Stomach (tissue), 9 donors: ENCODE measurements around the gene C15orf39. TPM values are rescaled to one million over a fixed set of nuclear protein-coding genes. Genes with fewer than 3 reads are reported as not detected.

Experiments
- DNase-seq, 2 donors: peaks; one replicate each; pipeline versions ENCODE4 v3.0.0 to v3.0.0-alpha.2; 2013 to 2019
- H3K27ac ChIP-seq, 5 donors: fragments of 200-600 bp in 4 of 5; sonication (generic) in 4 of 5; one replicate each; pipeline ENCODE4 v1.5.1; 2013 to 2019; ENCODE audit warnings: mild to moderate bottlenecking in 1 of 5, moderate library complexity in 1 of 5
- H3K27me3 ChIP-seq, 3 donors: fragments of 200-600 bp; sonication (generic); one replicate each; pipeline ENCODE4 v1.5.1; 2017 to 2019; ENCODE audit warnings: mixed run types in 1 of 3
- H3K36me3 ChIP-seq, 4 donors: fragments of 200-600 bp; sonication (generic); 1 replicate in 3 of 4; 2 replicates in 1 of 4; pipeline ENCODE4 v1.5.1; 2016 to 2019
- H3K4me1 ChIP-seq, 4 donors: fragments of 200-600 bp; sonication (generic); one replicate each; pipeline ENCODE4 v1.5.1; 2016 to 2019
- H3K4me3 ChIP-seq, 4 donors: fragments of 200-600 bp; sonication (generic) in 3 of 4; one replicate each; pipeline ENCODE4 v1.5.1; 2016 to 2019; ENCODE audit warnings: mild to moderate bottlenecking in 1 of 4
- H3K9me3 ChIP-seq, 4 donors: fragments of 200-600 bp; sonication (generic); one replicate each; pipeline ENCODE4 v1.5.1; 2016 to 2019
- EP300 ChIP-seq: sonication (generic); formaldehyde crosslinking; IDR thresholded peaks from one replicate; pipeline ENCODE4 v1.6.1; 2017; ENCODE audit warnings: antibody characterized with exemption
- POLR2A ChIP-seq, 4 donors: fragments of 450-650 bp; IDR thresholded peaks; one replicate each; pipeline ENCODE4 v1.6.1; 2016; ENCODE audit warnings: antibody characterized with exemption in 4 of 4, control low read depth in 2 of 4, mild to moderate bottlenecking in 1 of 4, moderate library complexity in 1 of 4
- POLR2AphosphoS5 ChIP-seq, 3 donors: sonication (generic); formaldehyde crosslinking; IDR thresholded peaks; one replicate each; pipeline ENCODE4 v1.6.1; 2016; ENCODE audit warnings: antibody characterized with exemption in 3 of 3
- WGBS, 5 donors: extraction: QIAGEN DNeasy Blood & Tissue Kit in 3 of 5; methylation state at CpG; one replicate each; pipeline versions ENCODE4 v1.1.5 to v1.1.7; 2013 to 2018; 5-methylcytosine and 5-hydroxymethylcytosine counted together
- intact Hi-C: fragments of 100-400 bp; cut with DNase I; formaldehyde crosslinking; loops from one replicate; pipeline ENCODE4 v1.15.1; 2023; ENCODE audit warnings: low total_unique reads
- polyA plus RNA-seq, 3 donors: library from polyadenylated mRNA; stranded (reverse); fragments of 200-250 nt; gene quantifications; one replicate each; pipeline ENCODE4 v1.2.3, GENCODE V29; 2013
- total RNA-seq, 5 donors: library from RNA; depleted of rRNA; stranded (reverse); fragments of >200 nt; gene quantifications; one replicate each; pipeline versions ENCODE4 v1.1.0 to v1.2.3, GENCODE V29; 2014 to 2016
- TF ChIP-seq, protein P1 (sequence below), 7 experiments: fragments of 450-650 bp in 4 of 7; fragments of 200-600 bp in 3 of 7; sonication (generic) in 3 of 7; IDR thresholded peaks; one replicate each; pipeline ENCODE4 v1.5.1; 2016 to 2019; ENCODE audit warnings: antibody characterized with exemption in 7 of 7, control low read depth in 2 of 7, mild to moderate bottlenecking in 1 of 7
- donor health status: healthy with polysubstance abuse.
- donor health status: Bipolar disorder and iron deficiency.
- donor health status: healthy.

Gene C15orf39
- total and polyA plus RNA-seq, 8 donors, result 3.1 to 29.1 (median 11.1) TPM

DNA sequence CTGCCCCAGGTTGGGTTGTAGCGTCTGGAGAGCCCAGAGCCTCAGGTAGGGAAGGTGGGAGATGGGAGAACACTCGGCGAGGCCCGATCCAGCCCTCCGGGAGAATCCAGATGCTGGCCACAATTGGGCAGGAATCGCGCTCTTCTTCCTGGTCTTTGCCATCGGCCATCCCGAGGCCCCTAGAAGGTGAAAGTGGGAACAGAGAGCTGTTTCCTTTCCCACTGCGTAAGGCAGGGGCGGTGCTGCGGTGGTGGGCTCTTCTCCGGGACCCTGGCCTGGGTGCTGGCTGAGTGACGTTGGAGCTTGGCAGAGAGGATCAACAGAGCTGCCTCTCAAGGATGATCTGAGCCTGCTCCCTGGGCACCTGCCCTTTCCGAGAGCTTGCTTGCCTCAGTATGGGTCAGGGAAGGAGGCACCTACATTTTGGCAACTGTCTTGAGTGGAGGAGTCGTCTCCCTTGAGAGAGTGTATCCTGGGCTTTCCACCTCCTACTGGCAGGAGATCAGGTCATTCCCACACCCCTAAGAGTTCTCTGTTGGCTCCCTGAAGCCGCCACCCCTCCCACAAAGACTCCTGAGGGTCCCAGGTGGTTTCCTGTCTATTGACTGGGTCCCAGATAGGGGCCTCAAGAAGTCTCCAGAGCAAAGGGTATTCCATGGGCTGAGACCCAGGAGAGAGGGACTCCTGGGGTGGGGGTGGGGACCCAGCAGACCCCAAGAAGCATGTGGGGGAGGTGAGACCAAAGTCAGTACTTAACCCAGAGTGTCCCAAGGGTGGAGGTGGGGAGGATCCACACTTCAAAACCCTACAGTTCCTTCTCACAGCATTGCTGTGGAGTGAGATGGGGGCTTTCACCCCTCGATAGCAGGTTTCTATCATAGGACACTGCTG is 1.6 kb downstream of the C15orf39 start:
- DNase-seq, result peak in 1 of 2 donors; percentile 47
- Histone ChIP-seq H3K27ac (peak overlapping the region; percentile 91 to 98 (median 97)), H3K36me3 (peaks cover 24 to 30% (median 28%) of the 10 kb centered on the region in 4 donors), H3K4me1 (peaks cover 36 to 79% (median 68%) of the 10 kb centered on the region in 4 donors), H3K9me3 (no peaks in the 10 kb centered on the region), H3K27me3 (no peaks in the 10 kb centered on the region), H3K4me3 (peak overlapping the region; percentile 68 to 95 (median 82))
- 12 to 20% (median 13%) methylated on average over 7 to 18 of the region's 18 CpGs for WGBS, 5 donors
- intact Hi-C loops, result no loop called here
- TF ChIP-seq POLR2A (IDR thresholded peaks at IDR 0.05) (no peak), EP300 (no peak), POLR2AphosphoS5 (IDR thresholded peaks at IDR 0.05) (no peak)
- TF ChIP-seq, protein P1, sequence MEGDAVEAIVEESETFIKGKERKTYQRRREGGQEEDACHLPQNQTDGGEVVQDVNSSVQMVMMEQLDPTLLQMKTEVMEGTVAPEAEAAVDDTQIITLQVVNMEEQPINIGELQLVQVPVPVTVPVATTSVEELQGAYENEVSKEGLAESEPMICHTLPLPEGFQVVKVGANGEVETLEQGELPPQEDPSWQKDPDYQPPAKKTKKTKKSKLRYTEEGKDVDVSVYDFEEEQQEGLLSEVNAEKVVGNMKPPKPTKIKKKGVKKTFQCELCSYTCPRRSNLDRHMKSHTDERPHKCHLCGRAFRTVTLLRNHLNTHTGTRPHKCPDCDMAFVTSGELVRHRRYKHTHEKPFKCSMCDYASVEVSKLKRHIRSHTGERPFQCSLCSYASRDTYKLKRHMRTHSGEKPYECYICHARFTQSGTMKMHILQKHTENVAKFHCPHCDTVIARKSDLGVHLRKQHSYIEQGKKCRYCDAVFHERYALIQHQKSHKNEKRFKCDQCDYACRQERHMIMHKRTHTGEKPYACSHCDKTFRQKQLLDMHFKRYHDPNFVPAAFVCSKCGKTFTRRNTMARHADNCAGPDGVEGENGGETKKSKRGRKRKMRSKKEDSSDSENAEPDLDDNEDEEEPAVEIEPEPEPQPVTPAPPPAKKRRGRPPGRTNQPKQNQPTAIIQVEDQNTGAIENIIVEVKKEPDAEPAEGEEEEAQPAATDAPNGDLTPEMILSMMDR (IDR thresholded peaks at IDR 0.05), result no peak

GRCh38 chr15:75203908-75204263 is 2.2 kb downstream of the C15orf39 start:
- WGBS, 5 donors, result 50 to 57% (median 55%) methylated on average over 1 of the region's 1 CpG; no CpG with 5 or more reads in 1 of the 5 donors
- H3K27me3 ChIP-seq, result no peaks in the 10 kb centered on the region
- H3K4me1 ChIP-seq, result peaks cover 36 to 82% (median 70%) of the 10 kb centered on the region in 4 donors
- TF ChIP-seq EP300, result no peak
- TF ChIP-seq POLR2AphosphoS5 (IDR thresholded peaks at IDR 0.05), result no peak
- TF ChIP-seq, protein P1 (IDR thresholded peaks at IDR 0.05), result no peak
- no peak for TF ChIP-seq POLR2A (IDR thresholded peaks at IDR 0.05)
- no peak for DNase-seq
- intact Hi-C loops, result no loop called here
- H3K27ac ChIP-seq, result peak overlapping the region; percentile 16 to 98 (median 97)
- no peaks in the 10 kb centered on the region for H3K9me3 ChIP-seq
- peaks cover 30 to 36% (median 34%) of the 10 kb centered on the region in 4 donors for H3K36me3 ChIP-seq
- H3K4me3 ChIP-seq, result peak overlapping the region in 3 of 4 donors; percentile 71 to 95 (median 93)

DNA sequence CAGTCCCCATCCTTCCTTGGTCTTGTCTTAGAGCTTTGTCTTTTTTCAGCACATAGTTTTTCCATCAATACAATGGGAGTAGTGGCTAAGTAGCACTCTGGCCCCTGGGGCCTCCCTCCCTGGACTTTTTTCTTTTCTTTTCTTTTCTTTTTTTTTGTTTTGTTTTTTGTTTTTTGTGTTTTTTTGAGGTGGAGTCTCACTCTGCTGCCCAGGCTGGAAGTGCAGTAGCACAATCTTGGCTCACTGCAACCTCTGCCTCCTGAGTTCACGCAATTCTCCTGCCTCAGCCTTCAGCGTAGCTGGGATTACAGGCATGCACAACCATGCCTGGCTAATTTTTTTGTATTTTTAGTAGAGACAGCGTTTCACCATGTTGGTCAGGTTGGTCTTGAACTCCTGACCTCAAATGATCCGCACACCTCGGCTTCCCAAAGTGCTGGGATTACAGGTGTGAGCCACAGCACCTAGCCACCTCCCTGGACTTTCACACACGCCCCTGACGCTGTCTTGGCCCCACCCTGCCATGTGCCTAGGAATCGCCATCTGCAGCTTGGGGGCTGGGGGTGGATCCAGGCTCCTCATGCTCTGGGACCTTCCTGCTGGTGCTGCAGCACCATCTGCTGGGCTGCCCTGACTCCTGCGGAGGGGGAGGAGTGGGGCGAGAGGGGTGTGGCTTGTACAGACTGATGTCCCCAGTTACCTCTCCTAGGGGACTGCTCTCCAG is 2.8 kb downstream of the C15orf39 start:
- Histone ChIP-seq H3K27ac (peak overlapping the region; percentile 18 to 98 (median 97)), H3K9me3 (no peaks in the 10 kb centered on the region), H3K4me1 (peaks cover 36 to 83% (median 67%) of the 10 kb centered on the region in 4 donors), H3K4me3 (peak overlapping the region in 2 of 4 donors; percentile 71 to 95), H3K27me3 (no peaks in the 10 kb centered on the region), H3K36me3 (peaks cover 36 to 42% (median 40%) of the 10 kb centered on the region in 4 donors)
- intact Hi-C loops, result loop anchor here (5.0 kb wide), 1 partner anchor 177 kb away; no protein-coding TSS in a partner anchor
- WGBS, 5 donors, result 8 to 16% (median 11%) methylated on average over 7 to 10 of the region's 10 CpGs
- DNase-seq, result peak; percentile 92 to 97
- TF ChIP-seq POLR2A (IDR thresholded peaks at IDR 0.05) (no peak), POLR2AphosphoS5 (IDR thresholded peaks at IDR 0.05) (peak; percentile 60 to 93 (median 66))
- TF ChIP-seq, protein P1 (IDR thresholded peaks at IDR 0.05), result peak in 6 of 7 experiments; percentile 57 to 98 (median 91)

- DNase-seq, result no peak
- Histone ChIP-seq H3K36me3 (peaks cover 42 to 47% (median 46%) of the 10 kb centered on the region in 4 donors), H3K27me3 (no peaks in the 10 kb centered on the region), H3K4me1 (peaks cover 35 to 85% (median 64%) of the 10 kb centered on the region in 4 donors), H3K9me3 (no peaks in the 10 kb centered on the region), H3K27ac (peak overlapping the region in 2 of 5 donors; percentile 92 to 97), H3K4me3 (peak overlapping the region in 1 of 4 donors; percentile 71)
- intact Hi-C loops, result loop anchor here (5.0 kb wide), 1 partner anchor 178 kb away; no protein-coding TSS in a partner anchor
- WGBS, 5 donors, result 37 to 53% (median 42%) methylated on average over 3 of the region's 3 CpGs
- TF ChIP-seq POLR2AphosphoS5 (IDR thresholded peaks at IDR 0.05) (no peak), POLR2A (IDR thresholded peaks at IDR 0.05) (no peak), EP300 (no peak)
- TF ChIP-seq, protein P1 (IDR thresholded peaks at IDR 0.05), result peak in 1 of 7 experiments; percentile 28
Measured at GRCh38 chr15:75205064-75205395, 3.3 kb downstream of the C15orf39 start.
